Spleen (tissue), 7 donors: ENCODE data around the gene FGF19.

Experiments used
- CTCF ChIP-seq, 11 experiments: fragments of 200-600 bp in 7 of 11; fragments of 450-650 bp in 4 of 11; sonication (generic) in 4 of 11; IDR thresholded peaks in 8 of 11; conservative IDR thresholded peaks in 3 of 11; 1 replicate in 7 of 11; 2 replicates in 4 of 11; pipeline versions ENCODE4 v1.4.0 to v1.8.0; 2016 to 2021; ENCODE audit warnings: antibody characterized with exemption in 11 of 11, inconsistent platforms in 4 of 11, mild to moderate bottlenecking in 1 of 11
- POLR2A ChIP-seq, 3 donors: fragments of 450-650 bp; IDR thresholded peaks; one replicate each; pipeline ENCODE4 v1.5.1; 2017; ENCODE audit warnings: antibody characterized with exemption in 3 of 3, mild to moderate bottlenecking in 1 of 3
- POLR2AphosphoS5 ChIP-seq, 3 donors: sonication (generic); formaldehyde crosslinking; IDR thresholded peaks; one replicate each; pipeline ENCODE4 v1.5.1; 2017; ENCODE audit warnings: antibody characterized with exemption in 3 of 3
- donor health status: DM: no; HTN: no; CAD: no; lungs with moderate emphysema.
- donor health status: DM: no; HTN: no; CAD: no.
- donor health status: DM: no; HTN: no; CAD: no.

- TF ChIP-seq CTCF (IDR thresholded peaks at IDR 0.05 in 8 of 11, conservative IDR thresholded peaks at IDR 0.05 in 3 of 11) (no peak), POLR2AphosphoS5 (IDR thresholded peaks at IDR 0.05) (no peak), POLR2A (IDR thresholded peaks at IDR 0.05) (no peak)
Observed at GRCh38 chr11:69694781-69695180, 9.0 kb downstream of the FGF19 start.
